VCaP (cell line): Measurements from ENCODE around the gene COL19A1.

Source experiments
- H3K27ac ChIP-seq: fragments of 450-650 bp; 2 replicates; pipeline ENCODE4 v1.5.1; 2017
- TF ChIP-seq, protein P1 (sequence below): fragments of 450-650 bp; conservative IDR thresholded peaks from 2 replicates; pipeline ENCODE4 v1.5.1; 2017; ENCODE audit warnings: mild to moderate bottlenecking, moderate library complexity

COL19A1 gene

DNA sequence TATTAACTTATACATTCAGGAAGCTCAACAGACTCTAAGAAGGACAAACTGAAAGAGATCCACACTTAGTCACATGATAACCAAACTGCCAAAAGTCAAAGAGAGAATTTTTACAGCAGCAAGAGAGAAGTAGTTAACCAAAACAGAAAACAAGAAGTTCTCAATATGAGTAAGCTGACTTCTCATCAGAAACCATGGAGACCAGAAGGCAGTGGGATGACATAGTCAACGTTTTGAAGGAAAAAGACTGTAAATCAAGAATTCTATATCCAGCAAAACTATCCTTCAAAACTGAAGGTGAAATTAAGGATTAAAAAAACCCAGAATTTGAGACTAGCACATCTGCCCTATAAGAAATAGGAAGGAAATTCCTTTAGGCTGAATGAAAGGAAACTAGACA, 60.4 kb downstream of the COL19A1 start:
- no peak overlapping the region for H3K27ac ChIP-seq
- TF ChIP-seq, protein P1, sequence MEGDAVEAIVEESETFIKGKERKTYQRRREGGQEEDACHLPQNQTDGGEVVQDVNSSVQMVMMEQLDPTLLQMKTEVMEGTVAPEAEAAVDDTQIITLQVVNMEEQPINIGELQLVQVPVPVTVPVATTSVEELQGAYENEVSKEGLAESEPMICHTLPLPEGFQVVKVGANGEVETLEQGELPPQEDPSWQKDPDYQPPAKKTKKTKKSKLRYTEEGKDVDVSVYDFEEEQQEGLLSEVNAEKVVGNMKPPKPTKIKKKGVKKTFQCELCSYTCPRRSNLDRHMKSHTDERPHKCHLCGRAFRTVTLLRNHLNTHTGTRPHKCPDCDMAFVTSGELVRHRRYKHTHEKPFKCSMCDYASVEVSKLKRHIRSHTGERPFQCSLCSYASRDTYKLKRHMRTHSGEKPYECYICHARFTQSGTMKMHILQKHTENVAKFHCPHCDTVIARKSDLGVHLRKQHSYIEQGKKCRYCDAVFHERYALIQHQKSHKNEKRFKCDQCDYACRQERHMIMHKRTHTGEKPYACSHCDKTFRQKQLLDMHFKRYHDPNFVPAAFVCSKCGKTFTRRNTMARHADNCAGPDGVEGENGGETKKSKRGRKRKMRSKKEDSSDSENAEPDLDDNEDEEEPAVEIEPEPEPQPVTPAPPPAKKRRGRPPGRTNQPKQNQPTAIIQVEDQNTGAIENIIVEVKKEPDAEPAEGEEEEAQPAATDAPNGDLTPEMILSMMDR: no peak

DNA sequence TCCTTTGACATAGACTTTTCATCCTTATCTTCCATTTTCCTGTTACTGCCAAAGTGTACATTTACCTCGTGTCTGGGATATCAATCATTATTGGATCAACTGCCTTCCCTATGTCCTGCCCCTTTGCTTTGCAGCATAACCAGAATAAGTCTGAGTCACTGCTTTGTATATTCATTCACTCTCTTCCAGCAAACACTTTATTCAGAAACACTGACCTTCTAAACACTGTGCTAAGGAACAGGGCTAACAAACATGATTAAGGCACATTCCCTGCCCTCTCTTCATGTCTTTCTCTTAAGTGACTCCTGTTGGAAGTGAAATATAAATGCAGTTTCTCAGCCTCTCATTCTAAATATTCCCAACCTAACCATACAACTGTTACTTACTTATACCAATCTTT, 66.9 kb downstream of the COL19A1 start:
- TF ChIP-seq, protein P1: no peak
- H3K27ac ChIP-seq: no peak overlapping the region

DNA sequence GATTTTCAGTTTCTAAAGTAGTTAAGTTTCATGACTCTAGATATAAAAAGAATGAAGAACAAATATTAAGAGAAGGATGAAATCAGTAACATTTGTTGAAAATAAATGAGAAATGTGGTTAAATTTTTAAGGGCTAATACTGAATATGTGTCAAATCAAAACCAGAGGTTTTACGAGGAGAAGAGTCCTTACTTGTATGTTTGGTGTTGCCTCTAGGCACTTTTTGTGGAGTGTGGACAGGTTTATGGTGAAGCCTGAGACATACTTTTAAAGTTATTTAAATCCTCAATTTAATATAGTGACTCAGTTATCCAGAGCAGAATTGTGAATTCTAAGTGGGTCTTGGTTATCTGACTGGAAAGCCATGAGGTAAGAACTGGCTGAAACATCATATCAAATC, 68.7 kb downstream of the COL19A1 start:
- H3K27ac ChIP-seq: no peak overlapping the region
- TF ChIP-seq, protein P1: no peak

DNA sequence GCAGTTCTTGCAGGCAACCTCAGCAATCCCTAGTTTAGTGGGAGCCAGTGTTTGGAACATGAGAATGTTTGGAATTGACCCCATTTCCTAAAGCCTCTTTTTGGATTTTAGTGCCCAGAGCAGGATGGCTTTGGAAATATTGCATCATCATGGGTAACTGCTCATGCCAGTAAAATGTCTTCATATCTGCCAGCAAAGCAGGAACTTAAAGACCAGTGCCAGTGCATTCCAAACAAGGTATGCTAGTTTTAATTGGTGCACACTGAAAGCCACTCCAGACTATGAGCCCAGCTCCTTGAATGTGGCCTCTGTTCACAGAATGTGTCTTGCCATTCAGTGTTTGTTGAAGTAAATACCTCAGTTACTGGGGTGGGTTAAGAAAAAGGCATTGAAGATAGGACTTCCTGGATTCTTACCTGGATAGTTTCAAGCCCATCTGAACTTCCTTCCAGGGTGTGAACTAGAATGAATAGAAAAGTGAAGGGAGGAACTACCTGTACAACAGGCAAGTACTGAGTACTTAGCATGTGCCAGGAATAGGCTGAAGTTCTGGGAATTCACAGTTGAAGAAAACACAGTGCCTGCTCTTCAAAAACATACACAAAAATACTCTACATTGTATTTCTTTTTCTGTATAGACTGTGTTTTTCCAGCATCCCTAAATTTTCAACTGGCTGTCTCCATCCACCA, 70.5 kb downstream of the COL19A1 start:
- TF ChIP-seq, protein P1: no peak
- no peak overlapping the region for H3K27ac ChIP-seq

DNA sequence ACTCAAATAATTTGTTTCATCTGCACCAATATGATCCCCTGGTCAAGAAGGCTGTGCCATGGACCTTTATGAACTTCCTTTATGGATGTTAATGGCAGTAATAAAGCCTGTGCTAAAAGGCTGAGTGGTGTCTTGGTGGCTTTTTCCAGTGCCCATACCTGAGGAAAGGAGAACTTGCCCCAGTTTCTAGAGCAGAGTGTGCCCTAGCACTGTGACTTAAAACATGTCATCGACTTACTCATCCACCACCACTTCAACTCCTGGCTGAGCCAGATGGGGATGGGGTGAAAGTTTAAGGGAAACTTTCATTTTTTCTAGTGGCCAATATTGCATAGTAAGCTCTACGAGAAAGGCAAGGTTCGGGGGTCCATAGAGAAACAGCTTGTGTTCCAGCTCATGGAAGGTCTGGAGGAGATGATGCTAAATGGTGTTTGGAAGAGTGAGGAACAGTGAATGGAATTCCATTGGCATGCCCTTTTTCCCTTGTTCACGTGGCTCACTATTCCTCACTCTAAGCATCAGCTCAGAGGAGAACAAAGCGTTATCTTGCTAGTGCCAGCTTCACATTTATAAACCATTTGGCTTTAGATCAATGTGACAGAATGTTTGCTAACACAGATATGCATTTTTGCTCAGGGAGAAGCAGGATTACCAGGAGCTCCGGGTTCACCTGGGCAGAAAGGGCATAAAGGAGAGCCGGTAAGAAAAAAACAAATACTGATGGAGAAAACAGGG, 71.2 kb downstream of the COL19A1 start:
- TF ChIP-seq, protein P1: no peak
- no peak overlapping the region for H3K27ac ChIP-seq

DNA sequence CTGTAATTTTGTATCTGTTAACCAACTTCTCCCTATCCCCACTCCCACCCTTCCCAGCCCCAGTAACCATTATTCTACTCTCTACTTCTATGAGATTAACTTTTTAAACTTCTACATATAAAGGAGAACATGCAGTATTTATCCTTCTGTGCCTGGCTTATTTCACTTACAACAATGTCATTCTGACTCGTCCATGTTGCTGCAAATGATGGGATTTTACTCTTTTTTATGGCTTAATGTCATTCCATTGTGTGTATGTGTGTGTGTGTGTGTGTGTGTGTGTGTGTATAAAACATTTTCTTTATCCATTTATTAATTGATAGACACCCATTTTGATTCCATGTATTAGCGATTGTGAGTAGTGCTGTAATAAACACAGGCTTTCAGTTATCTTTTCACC, 76.1 kb downstream of the COL19A1 start:
- TF ChIP-seq, protein P1: no peak
- H3K27ac ChIP-seq: no peak overlapping the region

DNA sequence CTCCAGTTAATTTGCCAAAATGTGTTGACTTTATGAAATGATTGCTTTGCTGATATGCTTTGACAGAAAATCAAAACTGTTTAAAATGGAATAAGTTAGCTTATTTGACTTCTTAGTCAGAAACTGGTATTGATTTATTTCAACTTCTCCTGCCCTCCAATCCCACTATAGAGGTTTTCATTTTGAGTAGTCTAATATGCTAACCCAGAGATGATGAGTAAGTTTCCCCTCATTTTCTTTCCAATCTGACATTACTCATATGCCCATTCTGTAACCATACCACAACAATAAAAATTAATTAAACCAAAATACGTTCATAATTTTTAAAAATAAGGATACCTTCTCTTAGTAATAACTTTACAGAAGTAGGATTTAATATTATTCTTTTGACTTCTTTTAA, 78.8 kb downstream of the COL19A1 start:
- no peak overlapping the region for H3K27ac ChIP-seq

More for the DNA sequence above, 78.8 kb downstream of the COL19A1 start:
- TF ChIP-seq, protein P1: no peak
